Fibroblast of pulmonary artery (primary cell): ENCODE data around the gene ENPP7.

Experiments
- DNase-seq: peaks from one replicate; pipeline ENCODE4 v3.0.0-alpha.2; 2010; ENCODE audit warnings: low read depth
- H3K4me3 ChIP-seq: replicated peaks from 2 replicates; pipeline ENCODE4 v1.5.1; 2011; ENCODE audit warnings: low read depth, mild to moderate bottlenecking, control low read depth, low read length, moderate library complexity
- CTCF ChIP-seq: IDR thresholded peaks from 2 replicates; pipeline ENCODE4 v1.5.1; 2011; ENCODE audit warnings: mild to moderate bottlenecking, control low read depth, low read length, inconsistent platforms; ENCODE audit errors: missing control alignments

Gene ENPP7

GRCh38 chr17:79732254-79732653 lies 1.5 kb downstream of the ENPP7 start:
- no peak for TF ChIP-seq CTCF
- no peak for DNase-seq
- no peak overlapping the region for H3K4me3 ChIP-seq

GRCh38 chr17:79732804-79733691 lies 2.3 kb downstream of the ENPP7 start:
- TF ChIP-seq CTCF, result no peak
- DNase-seq, result no peak
- H3K4me3 ChIP-seq, result no peak overlapping the region

GRCh38 chr17:79733692-79734070 lies 2.9 kb downstream of the ENPP7 start:
- no peak for DNase-seq
- TF ChIP-seq CTCF, result no peak
- no peak overlapping the region for H3K4me3 ChIP-seq

GRCh38 chr17:79735096-79735495 lies 4.4 kb downstream of the ENPP7 start:
- no peak for TF ChIP-seq CTCF
- no peak overlapping the region for H3K4me3 ChIP-seq
- no peak for DNase-seq

- TF ChIP-seq CTCF, result no peak
- no peak overlapping the region for H3K4me3 ChIP-seq
- DNase-seq, result no peak
Measured at GRCh38 chr17:79737046-79737921, 6.5 kb downstream of the ENPP7 start.

GRCh38 chr17:79737922-79738578 lies 7.3 kb downstream of the ENPP7 start:
- DNase-seq, result no peak
- TF ChIP-seq CTCF, result no peak
- no peak overlapping the region for H3K4me3 ChIP-seq
